ACHN (cell line): ENCODE data around the gene MCM8.

Source experiments
- DNase-seq: peaks from one replicate; pipeline ENCODE4 v3.0.0-alpha.2; 2015
- in situ Hi-C: cut with HindIII; loops from 2 replicates; pipeline ENCODE4 v1.10.0; 2017; ENCODE audit warnings: low sequenced_read_pairs, low pct_ligation_motif_present, low pct_unique_long_range_greater_than_20kb

MCM8 gene

DNA sequence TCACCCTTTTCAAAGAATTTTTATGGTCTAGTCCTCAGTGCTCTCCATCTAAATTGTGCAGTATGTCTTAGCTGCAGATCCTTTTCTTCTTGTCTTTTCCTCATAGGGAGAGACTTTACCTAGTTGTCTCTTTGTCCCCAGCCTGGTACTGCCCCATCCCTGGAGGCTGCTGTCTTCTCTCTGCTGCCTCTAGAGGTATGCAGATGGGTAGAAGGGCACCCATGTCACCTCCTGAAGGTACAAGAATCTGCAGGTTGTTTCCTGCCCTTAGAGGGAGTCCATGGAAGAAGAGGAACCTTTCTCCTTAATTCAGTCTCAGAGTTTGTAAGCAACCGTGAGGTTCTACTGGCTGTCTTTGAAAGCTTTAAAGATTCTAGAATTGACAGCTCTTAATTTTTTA lies 39.1 kb downstream of the MCM8 start:
- in situ Hi-C loops, result no loop called here
- DNase-seq, result no peak

DNA sequence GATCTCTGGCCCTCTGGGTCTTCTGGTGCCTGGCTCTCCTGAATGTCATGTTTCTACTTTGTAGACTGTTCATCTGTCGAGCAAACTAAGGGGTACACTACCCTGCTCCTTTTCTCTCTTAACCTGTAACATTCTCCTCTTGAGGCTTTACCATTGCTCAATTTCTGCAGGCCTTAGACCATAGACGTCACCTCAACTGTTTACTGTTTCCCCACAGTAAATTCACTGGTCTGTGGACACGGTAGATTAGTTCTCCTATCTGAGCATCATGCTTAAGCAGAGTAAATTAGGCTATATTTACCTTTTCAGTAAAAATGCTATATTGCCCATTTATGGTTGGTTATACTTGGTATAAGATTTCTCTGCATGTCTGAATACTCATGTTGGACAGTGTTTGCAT lies 40.5 kb downstream of the MCM8 start:
- DNase-seq, result no peak
- in situ Hi-C loops, result no loop called here

DNA sequence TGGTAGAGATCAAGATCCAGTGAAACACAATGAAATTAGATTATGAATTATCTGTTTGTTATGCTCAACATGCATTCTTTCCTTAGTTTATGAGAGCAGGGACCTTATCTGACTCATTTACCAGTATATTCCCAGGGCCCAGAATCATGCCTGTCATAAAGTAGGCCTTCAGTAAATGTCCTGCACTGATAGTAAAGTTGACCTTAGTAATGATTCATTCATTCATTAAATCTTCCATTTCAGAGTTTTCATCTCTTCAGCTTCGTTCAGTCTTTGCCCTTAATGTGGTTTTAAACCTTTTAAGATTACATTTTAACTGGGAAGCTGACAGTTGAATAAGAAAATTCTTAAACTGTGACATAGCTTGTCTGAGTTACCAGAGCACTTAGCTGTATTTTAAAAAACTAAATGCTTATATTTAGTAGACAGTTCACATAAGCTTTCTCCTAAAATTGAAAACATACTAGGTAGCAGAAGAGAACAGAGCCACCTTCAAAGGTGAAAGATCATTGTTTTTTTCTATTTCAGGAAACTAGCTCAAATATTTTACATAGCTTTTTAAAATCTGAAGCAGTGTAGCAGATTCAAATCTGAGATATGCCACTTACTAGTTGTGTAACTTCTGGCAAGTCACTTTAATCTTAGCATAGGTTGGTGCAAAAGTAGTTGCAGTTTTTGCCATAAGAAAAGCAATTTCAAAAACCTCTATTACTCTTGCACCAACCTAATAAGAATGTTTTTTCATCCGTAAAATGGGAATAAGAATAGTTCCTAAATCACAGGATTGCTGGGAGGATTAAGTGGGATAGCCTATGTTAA lies 41.4 kb downstream of the MCM8 start:
- in situ Hi-C loops, result no loop called here
- peak; percentile 66 for DNase-seq

DNA sequence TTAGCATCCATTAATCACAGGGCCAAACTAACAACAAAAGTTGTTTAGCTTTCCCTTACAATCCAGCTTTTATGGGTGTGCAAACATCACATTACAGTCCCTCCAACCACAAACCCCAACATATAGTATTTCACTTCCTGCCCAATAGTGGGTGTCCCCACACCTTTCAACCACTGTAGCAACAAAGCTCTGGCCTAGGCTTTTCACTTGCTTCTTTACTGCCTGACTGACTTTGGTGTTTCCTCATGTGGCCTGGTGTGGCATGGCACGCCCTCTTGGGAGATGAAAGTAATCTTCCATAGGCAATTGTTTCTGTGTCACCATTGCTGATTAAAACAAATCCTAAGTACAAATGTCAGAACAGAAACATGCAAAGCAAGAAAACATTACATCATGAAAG lies 46.3 kb downstream of the MCM8 start:
- DNase-seq, result no peak
- in situ Hi-C loops, result no loop called here

DNA sequence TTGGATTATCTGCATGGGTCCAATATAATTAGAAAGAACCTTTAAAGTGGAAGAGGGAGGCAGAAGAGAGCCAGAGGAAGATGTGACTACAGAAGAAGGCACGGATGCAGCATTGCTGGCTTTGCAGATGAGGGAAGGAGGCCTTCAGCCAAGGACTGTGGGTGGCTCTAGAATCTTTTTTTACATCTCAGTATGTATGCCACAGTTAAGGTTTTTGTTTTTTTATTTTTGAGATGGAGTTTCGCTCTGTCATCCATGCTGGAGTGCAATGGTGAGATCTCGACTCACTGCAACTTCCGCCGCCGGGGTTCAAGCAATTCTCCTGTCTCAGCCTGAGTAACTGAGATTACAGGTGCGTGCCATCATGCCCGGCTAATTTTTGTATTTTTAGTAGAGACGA lies 49.3 kb downstream of the MCM8 start:
- DNase-seq, result no peak
- in situ Hi-C loops, result no loop called here

DNA sequence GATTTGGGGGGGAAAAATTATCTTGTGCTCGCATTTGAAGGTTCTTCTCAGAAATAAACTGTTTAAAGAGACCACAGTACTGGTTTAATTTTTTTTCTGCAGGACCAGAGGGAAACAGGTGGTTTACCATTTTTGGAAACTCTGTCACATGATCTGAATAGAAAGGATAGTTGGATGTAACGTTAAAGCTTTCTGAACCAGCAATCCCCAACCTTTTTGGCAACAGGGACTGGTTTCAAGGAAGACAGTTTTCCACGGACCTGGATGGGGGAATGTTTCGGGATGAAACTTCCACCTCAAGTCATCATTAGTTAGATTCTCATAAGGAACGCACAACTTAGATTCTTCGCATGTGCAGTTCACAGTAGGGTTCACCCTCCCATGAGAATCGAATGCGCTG lies 50.4 kb downstream of the MCM8 start:
- DNase-seq, result no peak
- in situ Hi-C loops, result no loop called here

DNA sequence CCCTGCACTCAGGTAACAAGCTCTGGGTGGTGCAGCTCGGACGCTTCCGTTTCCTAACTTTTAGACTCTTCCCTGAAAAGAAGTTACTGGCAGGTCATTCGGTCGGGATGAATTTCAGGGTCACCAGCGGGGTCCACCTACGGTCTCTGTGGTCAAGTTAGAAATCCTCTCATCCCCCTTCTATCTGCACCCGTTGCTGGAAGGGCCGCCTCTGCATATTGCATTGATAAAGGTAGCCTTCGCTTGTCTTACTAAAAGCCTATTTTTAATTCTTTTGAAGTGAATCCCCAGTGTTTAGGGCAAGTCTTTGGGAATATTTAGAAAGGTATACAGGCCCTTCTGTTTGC lies 56.1 kb downstream of the MCM8 start:
- in situ Hi-C loops, result no loop called here

DNA sequence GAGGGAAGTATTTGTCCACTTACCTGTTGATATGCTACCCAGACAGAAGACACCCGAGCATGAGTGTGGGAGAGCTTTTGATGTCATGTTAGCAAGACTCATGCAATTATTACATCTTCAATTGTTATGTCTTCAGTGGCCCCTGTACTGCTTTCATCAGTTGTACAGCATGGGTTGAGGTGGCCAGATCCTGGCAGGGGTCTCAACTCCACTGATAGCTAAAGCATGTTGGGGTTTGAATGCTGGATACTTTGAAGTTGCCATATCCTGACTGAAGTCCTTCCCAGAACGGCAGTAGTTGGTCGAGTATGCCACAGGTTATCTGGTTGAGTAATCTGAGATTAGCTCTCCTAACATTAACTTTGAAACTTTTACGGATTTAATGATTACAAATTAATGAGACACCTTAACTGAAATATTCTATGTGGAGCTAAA lies 56.7 kb downstream of the MCM8 start:
- in situ Hi-C loops, result no loop called here

More for the DNA sequence above, 56.1 kb downstream of the MCM8 start:
- no peak for DNase-seq

DNA sequence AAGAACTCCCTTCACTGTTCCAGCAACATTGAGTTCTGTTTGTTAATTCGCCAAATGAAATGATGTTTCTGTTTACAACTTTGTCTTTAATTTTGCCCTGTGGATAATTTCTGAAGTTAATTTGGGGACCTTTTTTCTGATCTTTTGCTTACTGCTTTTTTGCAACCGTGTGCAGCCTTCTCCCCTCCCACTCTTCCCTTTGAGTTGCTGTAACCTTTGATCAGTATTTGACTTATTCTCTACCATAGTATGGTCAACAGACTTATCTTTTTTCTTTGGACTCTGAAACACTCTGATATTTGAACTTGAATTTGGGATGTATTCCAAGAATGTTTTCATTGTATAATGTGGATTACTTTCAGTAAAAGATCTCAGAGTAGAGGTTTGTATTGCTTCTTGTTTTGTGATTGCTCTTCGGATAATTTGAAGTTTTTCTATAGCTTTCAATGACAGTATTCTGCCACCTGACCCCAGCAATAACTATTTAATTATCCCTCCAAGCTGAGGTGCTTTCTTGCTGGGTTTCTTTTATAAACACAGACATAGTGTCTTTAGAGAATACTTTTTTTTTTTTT lies 57.2 kb downstream of the MCM8 start:
- no peak for DNase-seq
- in situ Hi-C loops, result no loop called here

More for the DNA sequence above, 56.7 kb downstream of the MCM8 start:
- peak; percentile 19 for DNase-seq

DNA sequence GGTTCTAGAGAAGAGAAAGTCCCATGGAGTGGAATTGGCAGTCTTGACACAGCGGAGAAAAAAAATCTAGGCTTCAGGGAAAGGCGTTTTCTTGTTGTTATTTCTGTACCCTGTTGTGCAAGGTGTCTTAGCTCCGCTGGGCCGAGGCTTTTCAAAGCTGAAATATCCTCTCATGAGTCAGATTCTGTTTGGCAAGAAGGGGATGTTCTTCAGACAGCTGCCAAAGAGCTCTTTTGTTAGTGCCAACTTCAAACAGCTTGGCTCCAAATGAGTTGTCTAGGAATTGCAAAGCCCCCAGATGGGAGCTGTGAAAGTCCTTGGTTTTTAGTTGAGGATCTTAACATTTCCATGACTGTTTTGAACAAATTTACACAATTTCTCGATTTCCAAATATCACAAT lies 57.8 kb downstream of the MCM8 start:
- DNase-seq, result peak; percentile 76
- in situ Hi-C loops, result no loop called here

DNA sequence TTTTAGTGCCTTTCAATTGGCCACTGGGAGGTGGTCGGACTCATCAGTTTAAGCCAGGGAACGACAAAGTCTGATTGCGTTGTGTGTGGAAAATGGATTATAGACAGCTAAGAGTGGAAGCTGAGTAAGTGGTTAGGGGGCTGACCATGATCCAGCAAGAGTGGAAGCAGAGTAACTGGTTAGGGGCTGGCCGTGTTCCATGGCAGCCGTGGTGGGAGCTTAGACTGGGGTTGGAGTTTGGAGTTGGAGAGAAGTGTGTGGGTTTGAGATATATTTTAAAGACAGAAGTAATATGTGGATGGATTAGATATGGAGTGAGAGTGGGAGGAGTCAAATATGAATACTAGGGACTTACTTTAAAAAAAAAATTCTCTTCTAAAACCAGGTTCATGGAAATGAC lies 61.7 kb downstream of the MCM8 start:
- in situ Hi-C loops, result no loop called here
- no peak for DNase-seq

DNA sequence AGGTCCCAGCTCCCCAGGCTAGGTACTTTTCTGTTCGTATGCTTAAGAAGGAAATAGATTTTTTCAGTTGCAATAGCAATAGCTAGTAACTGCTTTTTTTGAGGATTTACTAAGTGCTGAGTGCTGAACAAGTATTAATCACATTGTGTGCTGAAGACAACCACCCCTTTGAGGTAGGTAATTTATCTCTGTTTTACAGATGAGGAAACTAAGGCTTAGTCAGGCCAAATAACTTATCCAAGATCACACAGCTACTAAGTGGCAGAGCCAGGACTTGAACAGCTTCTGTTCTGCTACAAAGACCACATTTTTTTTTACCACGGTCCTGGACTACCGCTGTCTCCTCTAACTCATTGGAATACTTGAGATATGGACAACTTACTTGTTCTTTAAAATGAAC lies 63.6 kb downstream of the MCM8 start:
- no peak for DNase-seq
- in situ Hi-C loops, result no loop called here

DNA sequence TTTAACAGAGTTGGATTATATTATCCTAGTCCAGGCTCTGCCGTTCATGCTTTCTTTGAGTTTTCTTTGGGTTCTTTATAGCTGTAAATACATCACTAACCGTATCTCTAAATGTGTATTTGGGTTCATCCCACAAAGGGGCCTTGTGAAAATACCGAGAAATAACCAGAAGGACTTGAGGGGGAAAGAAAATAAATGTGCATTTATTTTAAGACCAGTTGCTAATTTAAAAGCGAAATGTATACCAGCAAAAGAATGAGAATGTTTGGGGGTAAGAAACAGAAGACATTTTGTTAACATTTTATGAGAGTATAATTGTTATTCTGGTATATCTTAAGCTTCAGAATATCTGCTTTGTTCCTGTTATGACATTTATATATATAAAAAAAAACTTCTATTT lies 64.5 kb downstream of the MCM8 start:
- in situ Hi-C loops, result no loop called here
- DNase-seq, result no peak

DNA sequence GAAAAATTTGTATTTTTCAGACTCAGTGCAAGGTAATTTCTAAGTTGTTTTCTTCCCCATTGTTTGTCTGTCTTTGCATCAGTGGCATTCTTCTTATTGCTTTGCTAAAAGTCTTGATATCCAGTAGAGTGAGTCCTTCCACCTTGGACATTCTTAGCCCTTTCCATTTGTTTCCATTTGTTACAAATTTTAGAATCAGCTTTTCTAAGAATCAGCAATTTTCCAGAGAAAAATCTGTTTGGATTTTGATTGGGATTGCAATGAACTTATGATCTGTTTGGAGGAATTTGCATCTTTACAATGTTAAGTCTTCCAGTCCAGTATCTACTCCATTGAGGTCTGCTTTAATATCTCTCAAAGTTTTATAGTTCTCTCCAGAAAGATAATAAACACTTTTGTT lies 67.0 kb downstream of the MCM8 start:
- in situ Hi-C loops, result no loop called here
- no peak for DNase-seq

DNA sequence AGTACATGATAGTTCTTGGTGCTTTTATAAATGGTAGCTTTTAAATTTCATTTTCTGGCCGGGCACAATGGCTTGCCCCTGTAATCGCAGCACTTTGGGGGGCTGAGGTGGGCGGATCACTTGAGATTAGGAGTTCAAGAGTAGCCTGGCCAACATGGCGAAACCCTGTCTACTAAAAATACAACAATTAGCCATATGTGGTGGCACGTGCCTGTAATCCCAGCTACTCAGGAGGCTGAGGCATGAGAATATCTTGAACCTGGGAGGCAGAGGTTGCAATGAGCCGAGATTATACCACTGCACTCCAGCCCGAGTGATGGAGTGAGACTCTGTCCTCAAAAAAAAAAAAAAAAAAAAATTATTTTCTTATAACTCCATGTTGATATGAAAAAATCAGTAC lies 67.4 kb downstream of the MCM8 start:
- no peak for DNase-seq
- in situ Hi-C loops, result no loop called here

DNA sequence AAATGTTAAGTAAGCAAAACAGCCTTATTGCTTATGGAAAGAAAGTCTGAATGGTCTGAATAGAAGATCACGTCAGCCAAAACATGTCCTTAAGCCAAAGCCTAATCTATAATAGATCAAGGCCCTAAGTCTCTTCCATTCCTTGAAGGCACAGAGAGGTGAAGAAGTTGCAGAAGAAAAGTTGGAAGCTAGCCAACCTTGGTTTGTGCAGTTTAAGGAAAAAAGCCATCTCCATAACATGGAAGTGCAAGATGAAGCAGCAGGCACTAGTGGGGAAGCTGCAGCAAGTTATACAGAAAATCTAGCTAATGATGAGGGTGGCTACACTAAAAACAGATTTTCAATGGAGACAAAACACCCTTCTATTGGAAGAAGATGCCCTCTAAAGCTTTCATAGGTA lies 74.3 kb downstream of the MCM8 start:
- in situ Hi-C loops, result no loop called here
- no peak for DNase-seq

DNA sequence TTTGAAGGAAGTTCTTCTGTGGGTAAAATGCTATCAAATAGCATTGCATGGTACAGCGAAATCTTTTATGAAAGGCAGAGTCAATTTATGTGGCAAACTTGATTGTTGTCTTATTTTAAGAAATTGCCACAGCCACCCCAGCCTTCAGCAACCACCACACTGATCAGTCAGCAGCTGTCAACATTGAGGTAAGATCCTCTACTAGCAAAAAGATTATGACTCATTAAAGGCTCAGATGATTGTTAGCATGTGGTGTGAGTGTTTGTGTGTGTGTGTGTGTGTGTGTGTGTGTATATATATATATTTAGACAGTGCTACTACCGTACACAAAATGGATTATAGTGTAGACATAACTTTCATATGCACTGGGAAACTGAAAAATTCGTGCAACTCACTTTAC lies 75.6 kb downstream of the MCM8 start:
- in situ Hi-C loops, result no loop called here
- no peak for DNase-seq

DNA sequence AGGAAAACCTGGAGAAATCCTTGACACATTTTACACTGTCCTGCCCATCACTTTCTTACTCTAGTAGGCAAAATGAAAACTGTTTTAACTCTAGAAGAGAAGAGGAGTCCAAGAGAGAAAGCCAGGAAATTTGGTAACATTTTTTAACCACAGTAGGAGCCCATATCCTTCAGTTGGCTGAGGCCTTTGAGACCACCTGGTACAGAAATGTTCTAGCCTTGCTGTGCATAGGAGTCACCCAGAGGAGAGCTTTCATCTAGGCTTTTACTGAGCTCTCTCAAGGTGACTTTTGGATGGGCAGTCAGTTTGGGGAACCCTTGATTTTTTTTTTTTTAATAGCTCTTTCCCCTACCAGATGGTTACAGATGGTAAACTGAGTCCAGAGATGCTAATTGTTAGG lies 78.4 kb downstream of the MCM8 start:
- DNase-seq, result no peak
- in situ Hi-C loops, result no loop called here

DNA sequence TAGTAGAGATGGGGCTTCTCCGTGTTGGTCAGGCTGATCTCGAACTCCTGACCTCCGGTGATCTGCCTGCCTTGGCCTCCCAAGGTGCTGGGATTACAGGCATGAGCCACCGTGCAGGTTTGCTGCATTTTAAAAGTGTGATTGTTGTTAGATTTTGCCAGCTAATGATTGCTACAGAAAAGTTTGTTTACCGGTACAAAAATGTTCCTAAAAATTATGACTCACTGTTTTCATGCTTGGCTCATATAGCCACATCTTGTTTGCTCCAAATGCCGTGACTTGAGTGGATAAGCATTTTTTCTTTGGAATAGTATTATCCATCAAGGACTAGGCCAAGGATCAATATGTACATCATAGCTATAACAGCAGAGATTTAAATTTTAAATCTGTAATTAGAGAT lies 79.1 kb downstream of the MCM8 start:
- in situ Hi-C loops, result no loop called here
- DNase-seq, result no peak

DNA sequence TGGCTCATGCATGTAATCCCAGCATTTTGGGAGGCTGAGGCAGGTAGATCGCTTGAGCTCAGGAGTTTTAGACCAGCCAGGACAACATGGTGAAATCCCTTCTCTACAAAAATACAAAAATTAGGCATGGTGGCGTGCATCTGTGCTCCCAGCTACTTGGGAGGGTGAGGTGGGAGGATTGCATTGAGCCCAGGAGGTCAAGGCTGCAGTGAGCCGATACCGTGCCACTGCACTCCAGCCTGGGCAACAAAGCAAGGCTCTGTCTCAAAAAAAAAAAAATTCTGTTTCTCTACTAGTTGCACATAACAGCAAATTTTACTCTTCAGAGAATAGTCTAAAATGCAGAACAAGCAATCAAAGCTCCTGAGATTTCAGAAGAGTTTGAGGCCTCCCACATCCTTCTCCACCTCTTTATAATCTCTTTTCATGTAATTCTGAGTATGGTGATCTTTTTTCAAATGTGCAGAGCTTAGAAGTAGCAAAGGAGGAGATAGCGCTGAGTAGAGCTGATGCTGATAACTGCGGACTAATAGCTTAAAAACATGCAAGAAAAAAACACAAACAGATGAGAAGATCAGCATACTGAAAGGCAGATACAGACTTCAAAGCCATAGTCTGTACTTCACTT lies 80.1 kb downstream of the MCM8 start:
- in situ Hi-C loops, result no loop called here
- no peak for DNase-seq
